ENCODE data around the gene SPRY4. TPM values are rescaled to one million over a fixed set of nuclear protein-coding genes. Genes with fewer than 3 reads are reported as not detected.
"Not testable (repeated sequence)": the region's sequence is repeated elsewhere in the genome, so short reads cannot be mapped to it uniquely, and the experiment has no call there.

Gene SPRY4
- polyA plus RNA-seq, 1 donor from 2014 or later: not detected

GRCh38 chr5:142353071-142353472 is 28.3 kb upstream of the SPRY4 start:
- peaks cover 0 to 4% (median 2%) of the 10 kb centered on the region in 3 donors for H3K9me3 Mint-ChIP-seq
- peak overlapping the region in 1 of 3 donors; percentile 5 for H3K27ac Mint-ChIP-seq
- H3K4me3 Mint-ChIP-seq: no peak overlapping the region
- H3K27me3 Mint-ChIP-seq: peaks cover 24% of the 10 kb centered on the region
- peaks cover 4 to 14% (median 8%) of the 10 kb centered on the region in 3 donors for H3K4me1 Mint-ChIP-seq
- no peaks in the 10 kb centered on the region for H3K36me3 Mint-ChIP-seq

- Mint-ChIP-seq H3K4me3 (no peak overlapping the region), H3K27ac (no peak overlapping the region), H3K27me3 (peaks cover 11% of the 10 kb centered on the region), H3K4me1 (no peaks in the 10 kb centered on the region), H3K36me3 (no peaks in the 10 kb centered on the region), H3K9me3 (peaks cover 0 to 13% (median 4%) of the 10 kb centered on the region in 3 donors)
Measured at GRCh38 chr5:142350021-142350420, 25.2 kb upstream of the SPRY4 start.

- peaks cover 7% of the 10 kb centered on the region for H3K27me3 Mint-ChIP-seq
- peaks cover 14 to 19% (median 14%) of the 10 kb centered on the region in 3 donors for H3K9me3 Mint-ChIP-seq
Measured at GRCh38 chr5:142346706-142347105, 21.9 kb upstream of the SPRY4 start.

GRCh38 chr5:142344915-142345314 is 20.1 kb upstream of the SPRY4 start:
- H3K27ac Mint-ChIP-seq, H3K36me3 Mint-ChIP-seq, H3K4me3 Mint-ChIP-seq, H3K4me1 Mint-ChIP-seq: not testable (repeated sequence)
- H3K27me3 Mint-ChIP-seq: peaks cover 15% of the 10 kb centered on the region
- peaks cover 14 to 22% (median 16%) of the 10 kb centered on the region in 3 donors for H3K9me3 Mint-ChIP-seq

More at GRCh38 chr5:142346706-142347105, 21.9 kb upstream of the SPRY4 start:
- no peak overlapping the region for H3K4me3 Mint-ChIP-seq
- H3K27ac Mint-ChIP-seq: no peak overlapping the region
- no peaks in the 10 kb centered on the region for H3K36me3 Mint-ChIP-seq
- H3K4me1 Mint-ChIP-seq: no peaks in the 10 kb centered on the region

GRCh38 chr5:142343531-142343930 is 18.7 kb upstream of the SPRY4 start:
- Mint-ChIP-seq H3K9me3 (peaks cover 11 to 21% (median 16%) of the 10 kb centered on the region in 3 donors), H3K4me1 (no peaks in the 10 kb centered on the region), H3K27ac (no peak overlapping the region)

GRCh38 chr5:142342128-142342981 is 17.5 kb upstream of the SPRY4 start:
- no peaks in the 10 kb centered on the region for H3K36me3 Mint-ChIP-seq
- H3K27ac Mint-ChIP-seq: no peak overlapping the region
- peaks cover 12% of the 10 kb centered on the region for H3K27me3 Mint-ChIP-seq
- H3K4me3 Mint-ChIP-seq: no peak overlapping the region
- peaks cover 11 to 18% (median 16%) of the 10 kb centered on the region in 3 donors for H3K9me3 Mint-ChIP-seq
- H3K4me1 Mint-ChIP-seq: no peaks in the 10 kb centered on the region

More at GRCh38 chr5:142343531-142343930, 18.7 kb upstream of the SPRY4 start:
- H3K36me3 Mint-ChIP-seq: no peaks in the 10 kb centered on the region
- H3K4me3 Mint-ChIP-seq: no peak overlapping the region
- H3K27me3 Mint-ChIP-seq: peaks cover 15% of the 10 kb centered on the region

- Mint-ChIP-seq H3K4me1 (no peaks in the 10 kb centered on the region), H3K27me3 (peaks cover 13% of the 10 kb centered on the region), H3K36me3 (no peaks in the 10 kb centered on the region), H3K9me3 (peaks cover 9 to 15% (median 9%) of the 10 kb centered on the region in 3 donors), H3K27ac (no peak overlapping the region), H3K4me3 (no peak overlapping the region)
Measured at GRCh38 chr5:142339781-142340180, 15.0 kb upstream of the SPRY4 start.

GRCh38 chr5:142334538-142334937 is 9.7 kb upstream of the SPRY4 start:
- no peak overlapping the region for H3K4me3 Mint-ChIP-seq

GRCh38 chr5:142333749-142334148 is 8.9 kb upstream of the SPRY4 start:
- H3K36me3 Mint-ChIP-seq, H3K27ac Mint-ChIP-seq, H3K4me1 Mint-ChIP-seq, H3K4me3 Mint-ChIP-seq, H3K27me3 Mint-ChIP-seq, H3K9me3 Mint-ChIP-seq: not testable (repeated sequence)

More at GRCh38 chr5:142334538-142334937, 9.7 kb upstream of the SPRY4 start:
- H3K4me1 Mint-ChIP-seq: no peaks in the 10 kb centered on the region
- peaks cover 2% of the 10 kb centered on the region for H3K27me3 Mint-ChIP-seq
- no peaks in the 10 kb centered on the region for H3K9me3 Mint-ChIP-seq
- no peaks in the 10 kb centered on the region for H3K36me3 Mint-ChIP-seq
- H3K27ac Mint-ChIP-seq: no peak overlapping the region

- peaks cover 26% of the 10 kb centered on the region for H3K27me3 Mint-ChIP-seq
- no peaks in the 10 kb centered on the region for H3K36me3 Mint-ChIP-seq
Measured at GRCh38 chr5:142330444-142330843, 5.6 kb upstream of the SPRY4 start.

GRCh38 chr5:142330026-142330425 is 5.2 kb upstream of the SPRY4 start:
- no peaks in the 10 kb centered on the region for H3K9me3 Mint-ChIP-seq
- H3K27me3 Mint-ChIP-seq: peaks cover 30% of the 10 kb centered on the region
- H3K4me1 Mint-ChIP-seq: peaks cover under 1 to 4% (median 2%) of the 10 kb centered on the region in 3 donors
- H3K4me3 Mint-ChIP-seq: no peak overlapping the region
- no peaks in the 10 kb centered on the region for H3K36me3 Mint-ChIP-seq
- H3K27ac Mint-ChIP-seq: no peak overlapping the region

More at GRCh38 chr5:142330444-142330843, 5.6 kb upstream of the SPRY4 start:
- H3K4me1 Mint-ChIP-seq: peaks cover 0 to 4% (median 2%) of the 10 kb centered on the region in 3 donors
- no peak overlapping the region for H3K27ac Mint-ChIP-seq
- H3K9me3 Mint-ChIP-seq: no peaks in the 10 kb centered on the region
- no peak overlapping the region for H3K4me3 Mint-ChIP-seq

GRCh38 chr5:142327111-142327842 is 2.5 kb upstream of the SPRY4 start:
- Mint-ChIP-seq H3K4me3 (no peak overlapping the region), H3K9me3 (no peaks in the 10 kb centered on the region), H3K4me1 (peaks cover 8 to 11% (median 9%) of the 10 kb centered on the region in 3 donors), H3K36me3 (no peaks in the 10 kb centered on the region), H3K27ac (no peak overlapping the region), H3K27me3 (peaks cover 56% of the 10 kb centered on the region)

GRCh38 chr5:142326480-142326938 is 1.7 kb upstream of the SPRY4 start:
- no peaks in the 10 kb centered on the region for H3K36me3 Mint-ChIP-seq
- H3K27ac Mint-ChIP-seq: peak overlapping the region in 1 of 3 donors; percentile 71
- H3K4me1 Mint-ChIP-seq: peaks cover 8 to 11% (median 9%) of the 10 kb centered on the region in 3 donors
- no peaks in the 10 kb centered on the region for H3K9me3 Mint-ChIP-seq
- peaks cover 58% of the 10 kb centered on the region for H3K27me3 Mint-ChIP-seq
- peak overlapping the region in 3 of 4 donors; percentile 47 to 75 (median 63) for H3K4me3 Mint-ChIP-seq

GRCh38 chr5:142325725-142326479 is 1.1 kb upstream of the SPRY4 start:
- Mint-ChIP-seq H3K27ac (peak overlapping the region in 1 of 3 donors; percentile 71), H3K36me3 (no peaks in the 10 kb centered on the region), H3K27me3 (peaks cover 58% of the 10 kb centered on the region), H3K4me1 (peaks cover 8 to 11% (median 9%) of the 10 kb centered on the region in 3 donors), H3K9me3 (no peaks in the 10 kb centered on the region), H3K4me3 (peak overlapping the region; percentile 63 to 91 (median 76))

Data from IgD-negative memory B cell (primary cell).